WTC11 (cell line): ENCODE data around the gene MTMR10.

Experiments
- CREB1 ChIP-seq: sonication (generic); formaldehyde crosslinking; IDR thresholded peaks from 2 replicates; pipeline ENCODE4 v1.8.0; 2023; ENCODE audit warnings: mild to moderate bottlenecking, missing genetic modification reagents
- JUN ChIP-seq: sonication (generic); formaldehyde crosslinking; IDR thresholded peaks from 2 replicates; pipeline ENCODE4 v1.8.0; 2023; ENCODE audit warnings: mild to moderate bottlenecking, missing genetic modification reagents
- KAT7 ChIP-seq: sonication (generic); formaldehyde crosslinking; IDR thresholded peaks from 2 replicates; pipeline ENCODE4 v1.8.1; 2023; ENCODE audit warnings: missing genetic modification reagents, mild to moderate bottlenecking, borderline replicate concordance
- NFYB ChIP-seq: sonication (generic); formaldehyde crosslinking; conservative IDR thresholded peaks from 2 replicates; pipeline ENCODE4 v1.8.0; 2022; ENCODE audit warnings: low read depth, missing genetic modification reagents
- TF ChIP-seq, protein P1 (sequence below): sonication (generic); formaldehyde crosslinking; conservative IDR thresholded peaks from 2 replicates; pipeline ENCODE4 v1.8.1; 2022; ENCODE audit warnings: mild to moderate bottlenecking, missing genetic modification reagents
- TF ChIP-seq, protein P2 (sequence below): fragments of 200-600 bp; IDR thresholded peaks from 2 replicates; pipeline ENCODE4 v1.8.0; 2022; ENCODE audit warnings: antibody characterized with exemption
- TF ChIP-seq, protein P3 (sequence below): sonication (generic); formaldehyde crosslinking; IDR thresholded peaks from 2 replicates; pipeline ENCODE4 v1.8.1; 2023; ENCODE audit warnings: mild to moderate bottlenecking, missing genetic modification reagents, moderate library complexity
- TF ChIP-seq, protein P4 (sequence below): sonication (generic); formaldehyde crosslinking; IDR thresholded peaks from 2 replicates; pipeline ENCODE4 v1.8.0; 2022; ENCODE audit warnings: mild to moderate bottlenecking, missing genetic modification reagents

DNA sequence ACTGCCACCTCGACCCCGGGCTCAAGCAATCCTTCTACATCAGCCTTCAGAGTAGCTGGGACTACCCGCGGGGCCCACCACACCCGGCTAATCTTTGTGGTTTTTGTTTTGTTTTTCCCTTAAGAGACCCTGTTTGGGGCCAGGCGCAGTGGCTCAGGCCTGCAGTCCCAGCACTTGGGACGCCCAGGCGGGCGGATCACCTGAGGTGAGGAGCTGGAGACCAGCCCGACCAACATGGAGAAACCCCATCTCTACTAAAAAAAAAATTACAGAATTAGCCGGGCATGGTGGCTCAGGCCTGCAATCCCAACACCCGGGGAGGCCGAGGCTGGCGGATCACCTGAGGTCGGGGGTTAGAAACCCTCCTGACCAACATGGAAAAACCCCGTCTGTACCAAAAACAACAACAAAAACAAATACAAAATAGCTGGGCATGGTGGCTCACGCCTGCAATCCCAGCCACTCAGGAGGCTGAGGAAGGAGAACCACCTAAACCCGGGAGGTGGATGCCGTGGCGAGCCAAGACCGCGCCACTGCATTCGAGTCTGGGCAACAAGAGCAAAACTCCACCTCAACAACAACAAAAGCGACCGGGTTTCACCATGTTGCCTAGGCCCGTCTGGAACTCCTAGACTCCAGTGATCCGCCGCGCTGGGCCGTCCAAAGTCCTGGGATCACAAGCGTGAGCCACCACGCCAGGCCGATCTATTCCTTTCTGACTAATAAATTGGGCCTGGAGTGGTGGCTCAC, 95.8 kb downstream of the MTMR10 start:
- no peak for TF ChIP-seq KAT7 (CRISPR knock-in tag)
- no peak for TF ChIP-seq JUN (CRISPR knock-in tag)
- TF ChIP-seq, protein P1, sequence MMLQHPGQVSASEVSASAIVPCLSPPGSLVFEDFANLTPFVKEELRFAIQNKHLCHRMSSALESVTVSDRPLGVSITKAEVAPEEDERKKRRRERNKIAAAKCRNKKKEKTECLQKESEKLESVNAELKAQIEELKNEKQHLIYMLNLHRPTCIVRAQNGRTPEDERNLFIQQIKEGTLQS (CRISPR knock-in tag) = no peak
- TF ChIP-seq NFYB (CRISPR knock-in tag) = no peak
- TF ChIP-seq, protein P2, sequence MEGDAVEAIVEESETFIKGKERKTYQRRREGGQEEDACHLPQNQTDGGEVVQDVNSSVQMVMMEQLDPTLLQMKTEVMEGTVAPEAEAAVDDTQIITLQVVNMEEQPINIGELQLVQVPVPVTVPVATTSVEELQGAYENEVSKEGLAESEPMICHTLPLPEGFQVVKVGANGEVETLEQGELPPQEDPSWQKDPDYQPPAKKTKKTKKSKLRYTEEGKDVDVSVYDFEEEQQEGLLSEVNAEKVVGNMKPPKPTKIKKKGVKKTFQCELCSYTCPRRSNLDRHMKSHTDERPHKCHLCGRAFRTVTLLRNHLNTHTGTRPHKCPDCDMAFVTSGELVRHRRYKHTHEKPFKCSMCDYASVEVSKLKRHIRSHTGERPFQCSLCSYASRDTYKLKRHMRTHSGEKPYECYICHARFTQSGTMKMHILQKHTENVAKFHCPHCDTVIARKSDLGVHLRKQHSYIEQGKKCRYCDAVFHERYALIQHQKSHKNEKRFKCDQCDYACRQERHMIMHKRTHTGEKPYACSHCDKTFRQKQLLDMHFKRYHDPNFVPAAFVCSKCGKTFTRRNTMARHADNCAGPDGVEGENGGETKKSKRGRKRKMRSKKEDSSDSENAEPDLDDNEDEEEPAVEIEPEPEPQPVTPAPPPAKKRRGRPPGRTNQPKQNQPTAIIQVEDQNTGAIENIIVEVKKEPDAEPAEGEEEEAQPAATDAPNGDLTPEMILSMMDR = no peak
- TF ChIP-seq CREB1 = no peak
- TF ChIP-seq, protein P3, sequence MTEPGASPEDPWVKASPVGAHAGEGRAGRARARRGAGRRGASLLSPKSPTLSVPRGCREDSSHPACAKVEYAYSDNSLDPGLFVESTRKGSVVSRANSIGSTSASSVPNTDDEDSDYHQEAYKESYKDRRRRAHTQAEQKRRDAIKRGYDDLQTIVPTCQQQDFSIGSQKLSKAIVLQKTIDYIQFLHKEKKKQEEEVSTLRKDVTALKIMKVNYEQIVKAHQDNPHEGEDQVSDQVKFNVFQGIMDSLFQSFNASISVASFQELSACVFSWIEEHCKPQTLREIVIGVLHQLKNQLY (CRISPR knock-in tag) = no peak
- TF ChIP-seq, protein P4, sequence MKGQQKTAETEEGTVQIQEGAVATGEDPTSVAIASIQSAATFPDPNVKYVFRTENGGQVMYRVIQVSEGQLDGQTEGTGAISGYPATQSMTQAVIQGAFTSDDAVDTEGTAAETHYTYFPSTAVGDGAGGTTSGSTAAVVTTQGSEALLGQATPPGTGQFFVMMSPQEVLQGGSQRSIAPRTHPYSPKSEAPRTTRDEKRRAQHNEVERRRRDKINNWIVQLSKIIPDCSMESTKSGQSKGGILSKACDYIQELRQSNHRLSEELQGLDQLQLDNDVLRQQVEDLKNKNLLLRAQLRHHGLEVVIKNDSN (CRISPR knock-in tag) = no peak
